ENCODE data around the gene KCNQ1.

The KCNQ1 gene

DNA sequence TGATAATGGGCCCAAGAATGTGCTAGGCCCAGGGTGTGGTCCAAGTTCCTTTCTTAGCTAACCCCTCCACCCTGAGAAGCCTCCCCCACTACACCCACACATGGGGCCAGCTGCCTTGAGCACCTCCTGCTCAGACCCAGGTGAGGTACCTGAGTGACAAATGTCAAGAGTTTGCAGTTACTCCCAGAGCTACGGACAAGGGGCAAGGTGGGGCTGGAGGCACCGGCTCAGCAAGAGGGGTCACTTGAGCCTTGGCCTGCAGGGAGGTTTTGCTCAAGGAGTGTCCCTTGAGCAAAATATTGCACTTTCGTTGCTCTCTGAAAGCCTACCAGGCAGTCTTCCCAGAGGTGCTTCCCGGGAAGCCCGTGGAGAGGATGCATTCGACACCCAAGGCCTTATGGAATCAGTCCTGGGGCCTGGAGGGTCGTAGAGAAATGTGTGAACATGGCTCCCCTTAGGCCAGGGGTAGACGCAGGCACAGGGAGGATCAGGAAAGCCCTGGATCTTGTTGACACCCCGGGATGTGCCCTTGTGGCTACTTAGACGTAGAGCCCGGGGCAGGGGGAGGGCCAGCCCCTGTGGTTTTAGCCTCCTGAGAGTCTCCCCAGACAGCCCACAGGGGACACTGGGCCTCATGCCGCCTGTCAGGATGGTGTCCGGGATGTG lies 114.2 kb downstream of the KCNQ1 start:
- no peaks in the 10 kb centered on the region for H3K27me3 ChIP-seq (ENCODE audit: control insufficient read depth, insufficient read depth, low read length)
- H3K4me3 ChIP-seq (ENCODE audit: low read length): no peak overlapping the region
- H3K4me1 ChIP-seq (ENCODE audit: control insufficient read depth, insufficient read depth, low read length): no peaks in the 10 kb centered on the region
- H3K36me3 ChIP-seq (ENCODE audit: control insufficient read depth, insufficient read depth, low read length): no peaks in the 10 kb centered on the region
- H3K27ac ChIP-seq (ENCODE audit: low read depth, low read length): no peak overlapping the region
- H3K9ac ChIP-seq (ENCODE audit: low read length): no peak overlapping the region

DNA sequence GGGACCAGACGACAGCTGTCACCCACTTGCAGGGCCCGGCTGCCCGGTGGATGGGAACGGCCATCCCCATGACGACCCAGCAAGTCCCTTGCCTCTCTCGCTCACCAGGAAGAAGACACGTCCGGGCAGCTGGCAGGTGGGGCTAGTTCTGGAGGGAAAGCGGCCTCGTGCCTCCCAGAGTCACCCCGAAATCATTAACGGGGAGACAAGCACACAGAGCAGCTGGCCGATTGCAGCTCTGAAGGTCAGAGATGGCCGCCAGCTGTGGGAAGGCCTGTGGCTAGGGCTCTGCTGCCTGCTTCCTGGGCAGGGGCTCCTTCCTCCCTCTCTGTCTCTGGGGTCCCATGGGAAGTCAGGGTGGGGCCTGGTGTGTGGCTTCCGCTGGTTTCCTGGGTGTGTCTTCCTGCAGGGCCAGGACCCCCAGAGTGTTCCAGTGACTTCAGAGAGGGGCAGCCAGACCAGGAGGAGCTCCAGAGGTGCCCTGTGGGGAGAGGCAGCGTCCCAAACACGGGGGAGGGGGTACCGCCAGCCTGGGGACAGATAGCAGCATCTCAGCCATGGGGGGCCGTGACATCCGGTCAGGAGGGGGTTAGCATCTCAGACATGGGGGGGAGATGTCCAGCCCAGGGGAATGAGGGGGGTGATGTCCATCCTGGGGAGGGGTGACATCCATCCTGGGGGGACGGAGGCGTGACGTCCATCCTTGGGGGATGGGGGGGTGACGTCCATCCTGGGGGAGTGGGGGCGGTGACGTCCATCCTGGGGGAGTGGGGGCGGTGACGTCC lies 114.9 kb downstream of the KCNQ1 start:
- no peak overlapping the region for H3K4me3 ChIP-seq (ENCODE audit: low read length)
- no peaks in the 10 kb centered on the region for H3K36me3 ChIP-seq (ENCODE audit: control insufficient read depth, insufficient read depth, low read length)
- no peak overlapping the region for H3K9ac ChIP-seq (ENCODE audit: low read length)
- H3K27ac ChIP-seq (ENCODE audit: low read depth, low read length): no peak overlapping the region
- no peaks in the 10 kb centered on the region for H3K27me3 ChIP-seq (ENCODE audit: control insufficient read depth, insufficient read depth, low read length)
- H3K4me1 ChIP-seq (ENCODE audit: control insufficient read depth, insufficient read depth, low read length): no peaks in the 10 kb centered on the region

DNA sequence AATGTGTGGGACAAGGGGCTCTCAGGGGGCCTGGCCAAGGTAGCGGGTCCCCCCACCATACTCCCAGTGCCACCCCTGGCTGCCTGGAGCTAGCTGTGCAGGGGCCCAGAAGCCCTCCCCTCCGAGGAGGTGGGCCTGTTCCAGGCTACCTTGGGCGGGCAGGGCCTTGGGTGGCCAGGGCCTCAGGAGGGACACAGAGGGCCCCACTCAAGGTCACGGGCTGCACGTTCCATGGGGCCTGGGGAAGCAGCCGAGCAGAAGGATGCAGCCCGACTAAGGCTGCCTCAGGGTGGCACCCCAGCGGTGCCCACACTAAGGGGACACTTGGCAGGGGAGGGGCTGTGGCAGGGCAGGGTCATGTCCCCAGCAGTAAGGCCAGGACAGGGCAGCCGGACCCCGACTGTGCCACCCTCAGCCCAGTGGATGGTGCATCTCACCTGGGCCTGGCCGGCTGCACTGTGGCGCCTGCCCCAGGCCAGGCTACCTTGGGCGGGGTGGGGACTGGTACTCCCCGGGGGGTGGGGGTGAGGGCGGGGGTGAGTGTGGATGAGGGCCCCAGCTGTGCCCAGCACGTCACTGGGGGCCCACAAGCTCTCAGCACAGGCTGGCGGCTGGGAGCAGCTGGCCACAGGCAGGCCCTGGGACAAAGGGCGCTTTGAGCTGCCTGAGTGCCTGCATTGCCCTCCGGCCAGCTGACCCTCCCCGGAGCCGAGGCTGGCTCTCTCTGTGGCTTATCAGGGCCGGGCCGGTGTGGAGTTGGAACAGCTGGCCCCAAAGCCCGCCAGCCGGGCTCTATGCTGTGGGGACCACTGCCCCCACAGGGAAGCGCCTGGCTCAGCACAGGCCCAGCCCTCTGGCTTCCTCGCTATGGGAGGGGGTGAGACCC lies 117.1 kb downstream of the KCNQ1 start:
- Histone ChIP-seq H3K4me1 (ENCODE audit: control insufficient read depth, insufficient read depth, low read length) (no peaks in the 10 kb centered on the region), H3K36me3 (ENCODE audit: control insufficient read depth, insufficient read depth, low read length) (no peaks in the 10 kb centered on the region), H3K9ac (ENCODE audit: low read length) (no peak overlapping the region), H3K4me3 (ENCODE audit: low read length) (no peak overlapping the region), H3K27ac (ENCODE audit: low read depth, low read length) (no peak overlapping the region), H3K27me3 (ENCODE audit: control insufficient read depth, insufficient read depth, low read length) (no peaks in the 10 kb centered on the region)

DNA sequence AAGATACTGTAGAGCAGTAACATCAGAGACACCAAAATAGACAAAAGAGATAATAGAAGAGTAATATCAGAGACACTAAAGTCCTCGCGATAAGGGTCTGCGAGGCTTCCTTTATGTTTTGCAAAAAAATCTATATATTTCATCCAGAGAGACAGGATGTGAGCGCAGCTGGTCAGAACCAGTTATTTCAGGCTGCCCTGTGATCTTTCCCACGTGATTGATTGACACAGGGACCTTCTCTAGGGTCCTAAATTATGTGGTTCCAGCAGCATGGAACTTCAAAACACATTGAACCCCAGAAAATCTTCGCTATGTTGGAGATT lies 118.0 kb downstream of the KCNQ1 start:
- H3K4me3 ChIP-seq (ENCODE audit: low read length): no peak overlapping the region
- no peak overlapping the region for H3K9ac ChIP-seq (ENCODE audit: low read length)
- no peaks in the 10 kb centered on the region for H3K36me3 ChIP-seq (ENCODE audit: control insufficient read depth, insufficient read depth, low read length)
- H3K27ac ChIP-seq (ENCODE audit: low read depth, low read length): no peak overlapping the region
- no peaks in the 10 kb centered on the region for H3K4me1 ChIP-seq (ENCODE audit: control insufficient read depth, insufficient read depth, low read length)
- no peaks in the 10 kb centered on the region for H3K27me3 ChIP-seq (ENCODE audit: control insufficient read depth, insufficient read depth, low read length)

DNA sequence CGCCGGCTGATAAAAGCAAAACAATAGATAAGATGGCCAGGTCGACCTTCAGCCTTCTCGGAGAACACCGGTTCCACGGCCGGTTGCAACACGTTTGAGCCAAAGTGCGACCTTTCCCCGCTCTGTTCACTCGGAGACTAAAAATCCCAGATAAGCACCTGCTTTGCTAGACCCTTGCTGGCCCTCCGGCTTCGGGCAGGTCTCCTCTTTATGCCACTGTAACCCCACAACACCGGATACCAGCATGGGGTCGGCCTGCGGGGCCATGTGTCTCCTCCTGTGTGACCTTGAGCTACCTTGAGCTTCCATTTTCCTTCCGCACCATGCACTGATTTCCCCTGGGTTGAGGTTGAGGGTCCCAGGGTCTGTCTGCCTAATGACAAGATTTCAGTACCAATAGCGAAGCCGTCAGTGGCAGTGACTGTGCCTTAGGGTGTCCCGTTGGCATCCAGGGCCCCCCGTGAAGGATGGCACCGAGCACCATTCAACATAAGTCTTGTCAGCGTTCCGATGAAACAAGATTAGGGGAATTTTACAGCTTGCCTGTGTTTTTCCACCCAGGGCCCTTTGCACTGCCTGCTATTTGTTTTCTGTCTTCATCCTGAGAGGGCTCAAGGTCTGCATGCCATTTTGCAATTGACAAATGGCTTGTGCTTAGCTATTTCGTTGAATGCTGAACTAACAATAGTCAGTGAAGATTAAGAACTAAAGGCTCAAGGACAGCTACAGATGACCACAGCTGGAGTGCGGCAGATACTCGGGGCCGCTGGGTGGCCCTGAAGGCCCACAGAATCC lies 118.6 kb downstream of the KCNQ1 start:
- no peak overlapping the region for H3K27ac ChIP-seq (ENCODE audit: low read depth, low read length)

DNA sequence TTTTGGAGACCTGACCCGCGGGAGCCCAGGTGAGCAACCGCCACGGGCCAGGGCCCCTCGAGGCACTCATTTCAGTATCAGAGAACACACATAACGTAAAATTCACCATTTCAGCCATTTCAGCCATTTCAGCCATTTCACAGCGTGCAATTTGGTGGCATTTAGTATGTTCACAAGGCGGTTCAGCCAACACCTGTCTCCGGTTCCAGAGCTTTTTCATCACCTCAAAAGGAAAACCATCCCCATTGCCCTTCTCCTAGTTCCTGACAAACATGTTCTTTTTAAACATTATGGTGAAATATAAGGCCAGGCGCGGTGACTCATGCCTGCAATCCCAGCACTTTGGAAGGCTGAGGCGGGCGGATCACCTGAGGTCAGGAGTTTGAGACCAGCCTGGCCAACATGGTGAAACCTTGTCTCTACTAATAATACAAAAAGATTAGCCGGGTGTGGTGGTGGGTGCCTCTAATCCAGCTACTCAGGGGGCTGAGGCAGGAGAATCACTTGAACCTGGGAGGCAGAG lies 119.3 kb downstream of the KCNQ1 start:
- Histone ChIP-seq H3K36me3 (ENCODE audit: control insufficient read depth, insufficient read depth, low read length) (no peaks in the 10 kb centered on the region), H3K4me1 (ENCODE audit: control insufficient read depth, insufficient read depth, low read length) (no peaks in the 10 kb centered on the region), H3K9ac (ENCODE audit: low read length) (no peak overlapping the region), H3K4me3 (ENCODE audit: low read length) (no peak overlapping the region), H3K27ac (ENCODE audit: low read depth, low read length) (no peak overlapping the region), H3K27me3 (ENCODE audit: control insufficient read depth, insufficient read depth, low read length) (no peaks in the 10 kb centered on the region)

More for the DNA sequence above, 118.6 kb downstream of the KCNQ1 start:
- Histone ChIP-seq H3K27me3 (ENCODE audit: control insufficient read depth, insufficient read depth, low read length) (no peaks in the 10 kb centered on the region), H3K4me1 (ENCODE audit: control insufficient read depth, insufficient read depth, low read length) (no peaks in the 10 kb centered on the region), H3K9ac (ENCODE audit: low read length) (no peak overlapping the region), H3K4me3 (ENCODE audit: low read length) (no peak overlapping the region), H3K36me3 (ENCODE audit: control insufficient read depth, insufficient read depth, low read length) (no peaks in the 10 kb centered on the region)

DNA sequence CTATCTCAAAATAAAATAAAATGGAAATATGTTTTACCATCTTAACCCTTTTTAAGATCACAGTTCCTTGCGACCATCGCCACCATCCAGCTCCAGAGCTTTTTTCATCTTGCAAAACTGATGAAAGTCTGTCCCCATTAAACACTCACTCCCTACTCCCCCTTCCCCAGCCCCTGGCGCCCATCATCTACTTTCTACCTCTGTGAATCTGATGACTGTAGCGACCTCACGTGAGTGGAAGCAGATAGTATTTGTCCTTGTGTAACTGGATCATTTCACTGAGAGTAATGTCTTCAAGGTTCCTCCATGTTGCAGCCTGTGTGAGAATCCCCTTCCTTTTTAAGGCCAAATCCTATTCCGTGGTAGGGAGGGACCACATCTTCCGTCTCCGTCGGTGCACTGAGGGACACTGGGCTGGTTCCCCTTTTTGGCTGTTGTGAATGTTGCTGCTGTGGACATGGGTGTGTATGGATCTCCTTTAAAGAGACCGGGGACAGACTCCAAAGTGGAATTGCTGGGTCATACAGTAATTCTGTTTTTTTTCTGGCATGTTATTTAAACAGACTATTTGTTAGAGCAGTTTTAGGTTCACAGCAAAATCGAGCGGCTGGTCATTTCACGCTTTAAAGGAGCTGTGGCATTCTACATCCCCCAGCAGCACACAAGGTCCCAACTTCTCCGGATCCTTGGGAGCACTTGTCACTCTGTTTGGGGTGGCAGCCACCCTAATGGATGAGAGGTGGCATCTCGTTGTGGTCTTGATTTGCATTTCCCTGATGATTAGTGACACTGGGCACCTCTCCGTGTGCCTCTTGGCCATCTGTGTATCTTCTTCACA lies 120.0 kb downstream of the KCNQ1 start:
- Histone ChIP-seq H3K9ac (ENCODE audit: low read length) (no peak overlapping the region), H3K36me3 (ENCODE audit: control insufficient read depth, insufficient read depth, low read length) (no peaks in the 10 kb centered on the region), H3K27me3 (ENCODE audit: control insufficient read depth, insufficient read depth, low read length) (no peaks in the 10 kb centered on the region), H3K4me1 (ENCODE audit: control insufficient read depth, insufficient read depth, low read length) (no peaks in the 10 kb centered on the region), H3K27ac (ENCODE audit: low read depth, low read length) (no peak overlapping the region), H3K4me3 (ENCODE audit: low read length) (no peak overlapping the region)

DNA sequence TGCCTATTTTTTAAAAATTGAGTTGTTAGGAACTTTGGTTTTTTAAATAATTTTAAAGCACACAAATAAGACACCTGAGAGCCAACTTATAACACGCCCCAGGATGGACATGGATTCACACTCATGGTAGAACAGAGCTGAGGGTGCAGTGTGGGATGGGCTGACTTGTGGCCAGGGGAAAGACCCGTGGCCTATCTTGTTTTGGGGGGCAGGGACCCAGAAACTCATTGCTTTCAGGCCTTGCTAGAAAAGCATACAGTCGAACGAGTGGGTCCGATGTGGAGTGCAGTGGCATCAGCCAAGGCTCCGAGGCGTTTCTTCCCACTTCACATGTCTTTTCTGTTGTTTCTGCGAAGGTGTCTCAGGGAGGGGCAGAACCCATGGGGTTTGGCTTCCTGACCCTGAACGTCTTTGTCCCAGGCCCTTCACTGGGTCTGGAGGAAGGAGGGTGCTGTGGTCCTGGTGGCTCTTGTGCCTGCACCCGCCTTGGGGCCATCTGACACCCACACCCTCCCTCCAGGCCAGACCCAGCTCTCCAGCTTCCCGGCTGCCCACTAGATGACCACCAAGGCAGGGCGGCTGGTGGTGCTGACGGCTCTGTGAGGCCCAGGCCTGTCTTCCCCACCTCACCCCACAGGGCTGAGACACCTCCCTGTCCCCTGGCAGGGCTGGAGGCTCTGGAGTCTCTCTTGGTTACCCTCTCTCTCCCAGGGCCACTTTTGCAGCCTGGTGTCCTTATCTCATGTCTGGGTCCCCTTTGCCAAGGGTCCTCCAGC lies 120.8 kb downstream of the KCNQ1 start:
- no peaks in the 10 kb centered on the region for H3K27me3 ChIP-seq (ENCODE audit: control insufficient read depth, insufficient read depth, low read length)
- H3K36me3 ChIP-seq (ENCODE audit: control insufficient read depth, insufficient read depth, low read length): no peaks in the 10 kb centered on the region
- no peak overlapping the region for H3K9ac ChIP-seq (ENCODE audit: low read length)
- H3K27ac ChIP-seq (ENCODE audit: low read depth, low read length): no peak overlapping the region
- no peak overlapping the region for H3K4me3 ChIP-seq (ENCODE audit: low read length)
- no peaks in the 10 kb centered on the region for H3K4me1 ChIP-seq (ENCODE audit: control insufficient read depth, insufficient read depth, low read length)

DNA sequence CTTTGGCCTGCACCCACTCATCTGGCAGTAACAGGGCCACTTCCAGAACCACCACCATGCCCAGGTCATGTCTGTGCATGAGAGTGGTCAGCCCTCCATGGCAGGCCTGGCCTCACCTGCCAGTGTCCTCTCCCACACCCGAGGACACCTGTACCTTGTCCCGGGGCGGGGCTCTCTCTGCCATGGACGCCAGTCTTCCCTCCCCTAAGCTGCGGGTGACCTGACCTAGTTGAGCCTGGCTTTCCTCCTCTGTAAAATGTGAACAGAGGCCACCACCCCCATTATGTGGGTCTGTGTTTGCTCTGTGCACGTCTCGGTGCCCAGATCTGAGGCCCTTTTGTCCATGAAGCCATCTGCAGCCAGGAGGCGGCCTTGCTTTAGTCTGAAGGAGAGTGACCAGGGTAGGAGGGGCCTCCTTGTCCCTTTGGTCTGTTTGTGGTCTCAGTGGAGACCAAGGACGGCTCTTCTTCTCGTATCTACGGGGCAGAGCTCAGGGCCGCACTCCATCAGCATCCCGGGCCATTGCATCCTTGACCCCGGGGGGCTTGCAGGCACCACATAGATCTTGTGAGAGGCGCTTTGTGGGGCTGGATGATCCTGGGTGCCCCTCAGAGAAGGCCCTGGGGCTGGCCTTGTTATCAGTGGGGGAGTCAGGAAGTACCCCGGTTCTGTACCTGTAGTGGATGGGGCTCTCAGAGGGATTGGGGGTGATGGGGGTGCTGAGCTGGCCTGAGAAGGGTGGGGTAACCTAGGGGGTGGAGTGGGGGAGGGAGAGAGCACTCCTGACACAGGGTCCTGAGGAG lies 121.6 kb downstream of the KCNQ1 start:
- Histone ChIP-seq H3K9ac (ENCODE audit: low read length) (no peak overlapping the region), H3K36me3 (ENCODE audit: control insufficient read depth, insufficient read depth, low read length) (no peaks in the 10 kb centered on the region), H3K27ac (ENCODE audit: low read depth, low read length) (no peak overlapping the region), H3K27me3 (ENCODE audit: control insufficient read depth, insufficient read depth, low read length) (no peaks in the 10 kb centered on the region), H3K4me3 (ENCODE audit: low read length) (no peak overlapping the region), H3K4me1 (ENCODE audit: control insufficient read depth, insufficient read depth, low read length) (no peaks in the 10 kb centered on the region)

DNA sequence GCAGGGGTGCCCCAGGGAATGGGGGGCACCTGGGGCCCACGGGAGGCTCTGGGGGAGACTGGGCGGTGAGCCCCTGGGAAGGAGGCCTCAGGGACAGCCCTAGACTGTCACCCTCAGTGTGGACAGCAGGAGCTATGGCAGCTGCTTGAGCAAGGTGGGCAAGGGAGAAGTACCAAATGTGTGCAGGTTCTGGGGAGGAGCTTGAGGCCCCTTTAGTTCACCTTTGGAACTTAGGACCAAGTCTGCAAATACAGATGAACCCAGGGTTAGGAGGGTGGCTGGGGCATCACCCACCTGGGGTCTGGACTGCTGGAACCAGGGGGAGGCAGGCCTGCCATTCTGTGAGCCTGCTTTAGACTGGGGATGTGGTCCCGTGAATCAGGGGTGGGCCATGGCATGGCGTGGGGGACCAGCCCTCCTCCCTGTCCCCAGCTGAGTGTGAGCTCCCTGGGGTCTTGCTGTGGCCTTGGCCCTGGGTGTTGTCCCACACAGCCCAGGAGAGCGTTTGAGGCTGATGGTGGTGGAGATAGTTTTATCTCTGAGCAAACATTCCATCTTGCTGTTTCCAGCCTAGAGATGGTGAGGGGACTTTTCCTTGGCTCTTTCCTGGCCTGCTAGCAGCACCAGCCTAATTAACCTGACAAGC lies 122.3 kb downstream of the KCNQ1 start:
- Histone ChIP-seq H3K9ac (ENCODE audit: low read length) (no peak overlapping the region), H3K4me1 (ENCODE audit: control insufficient read depth, insufficient read depth, low read length) (no peaks in the 10 kb centered on the region), H3K36me3 (ENCODE audit: control insufficient read depth, insufficient read depth, low read length) (no peaks in the 10 kb centered on the region), H3K27ac (ENCODE audit: low read depth, low read length) (no peak overlapping the region), H3K4me3 (ENCODE audit: low read length) (no peak overlapping the region), H3K27me3 (ENCODE audit: control insufficient read depth, insufficient read depth, low read length) (no peaks in the 10 kb centered on the region)
